Smooth muscle cell (in vitro differentiated cells): ENCODE data around the gene VGLL4. TPM values are rescaled to one million over a fixed set of nuclear protein-coding genes. Genes with fewer than 3 reads are reported as not detected.
A peak's percentile ranks its signal among the peaks of the same experiment; 100 is the strongest.

Experiments
- DNase-seq: peaks from one replicate; lab custom pipeline; 2025; ENCODE audit not compliant: unreplicated experiment; lab: John Stamatoyannopoulos, UW
- H2AFZ ChIP-seq: fragments of 200-600 bp; sonication (generic); 2 replicates; pipeline ENCODE4 v1.6.0; 2016; ENCODE audit warnings: antibody characterized with exemption, low read depth, mild to moderate bottlenecking
- H3F3A ChIP-seq: fragments of 200-600 bp; sonication (generic); 2 replicates; pipeline ENCODE4 v1.6.0; 2017; ENCODE audit warnings: antibody characterized with exemption, low read depth
- H3K27ac ChIP-seq: fragments of 200-600 bp; sonication (generic); 2 replicates; pipeline ENCODE4 v1.5.1; 2016; ENCODE audit warnings: low read depth, mild to moderate bottlenecking
- H3K27me3 ChIP-seq: fragments of 200-600 bp; sonication (generic); 2 replicates; pipeline ENCODE4 v1.6.1; 2016; ENCODE audit warnings: low read depth, mild to moderate bottlenecking
- H3K36me3 ChIP-seq: fragments of 200-600 bp; sonication (generic); 2 replicates; pipeline ENCODE4 v1.5.1; 2016; ENCODE audit warnings: low read depth
- H3K4me1 ChIP-seq: fragments of 200-600 bp; sonication (generic); 2 replicates; pipeline ENCODE4 v1.5.1; 2016; ENCODE audit warnings: low read depth
- H3K4me2 ChIP-seq: fragments of 200-600 bp; sonication (generic); 2 replicates; pipeline ENCODE4 v1.6.0; 2016; ENCODE audit warnings: mild to moderate bottlenecking
- H3K4me3 ChIP-seq: fragments of 200-600 bp; sonication (generic); 2 replicates; pipeline ENCODE4 v1.5.1; 2016; ENCODE audit warnings: mild to moderate bottlenecking
- H3K79me2 ChIP-seq: fragments of 200-600 bp; sonication (generic); 2 replicates; pipeline ENCODE4 v1.6.0; 2016; ENCODE audit warnings: low read depth, mild to moderate bottlenecking
- H3K9ac ChIP-seq: fragments of 200-600 bp; sonication (generic); 2 replicates; pipeline ENCODE4 v1.6.0; 2016; ENCODE audit warnings: low read depth
- H3K9me3 ChIP-seq: fragments of 200-600 bp; sonication (generic); replicated peaks from 2 replicates; pipeline ENCODE4 v1.5.1; 2016; ENCODE audit warnings: low read depth
- H4K20me1 ChIP-seq: fragments of 200-600 bp; sonication (generic); 2 replicates; pipeline ENCODE4 v1.6.0; 2016; ENCODE audit warnings: low read depth
- WGBS: methylation state at CpG from one replicate; pipeline ENCODE4 v1.1.7; 2016; ENCODE audit warnings: low lambda C conversion rate; 5-methylcytosine and 5-hydroxymethylcytosine counted together
- polyA plus RNA-seq: library from polyadenylated mRNA; unstranded; fragments of >200 nt; fragmentation: Nextera tagmentation; extraction: Ambion mirVana; gene quantifications from 2 replicates; pipeline ENCODE4 v1.2.1, GENCODE V29; 2016
- total RNA-seq: library from RNA; depleted of rRNA; stranded (reverse); fragments of >200 nt; gene quantifications from 2 replicates; pipeline ENCODE4 v1.2.3, GENCODE V29; 2014
- TF ChIP-seq, protein P1 (sequence below): fragments of 200-600 bp; sonication (generic); IDR thresholded peaks from 2 replicates; pipeline ENCODE4 v1.5.1; 2017; ENCODE audit warnings: borderline replicate concordance, mild to moderate bottlenecking, antibody characterized with exemption; ENCODE audit not compliant: insufficient read depth, poor library complexity, severe bottlenecking

VGLL4 gene
- total and polyA plus RNA-seq, 2 experiments from 2014 or later, result 72.0 to 109 TPM

DNA sequence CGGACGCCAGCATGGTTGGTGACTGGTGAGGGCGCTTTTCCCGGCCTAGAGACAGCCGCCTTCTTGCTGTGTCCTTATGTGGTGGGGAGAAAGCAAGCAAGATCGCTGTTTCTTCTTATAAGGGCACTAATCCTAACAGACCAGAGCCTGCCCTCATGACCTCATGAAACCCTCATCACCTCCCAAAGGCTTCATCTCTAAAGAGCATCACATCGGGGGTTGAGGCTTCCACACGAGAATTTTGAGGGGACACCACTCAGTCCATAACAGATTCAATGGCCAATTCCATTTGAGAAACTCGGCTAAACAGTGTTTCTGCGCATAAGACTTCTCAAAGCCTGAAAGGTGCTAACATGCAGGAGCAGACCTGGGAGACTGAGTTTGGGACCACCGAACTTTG, 54.0 kb downstream of the VGLL4 start:
- Histone ChIP-seq H2AFZ (no peak overlapping the region), H3K4me2 (no peak overlapping the region), H3K27me3 (no peaks in the 10 kb centered on the region), H4K20me1 (peaks cover 99% of the 10 kb centered on the region), H3K9me3 (no peaks in the 10 kb centered on the region), H3K79me2 (peaks cover 97% of the 10 kb centered on the region), H3K27ac (peak overlapping the region; percentile 96), H3K4me1 (peaks cover 63% of the 10 kb centered on the region), H3K9ac (no peak overlapping the region), H3K36me3 (no peaks in the 10 kb centered on the region), H3F3A (peaks cover 46% of the 10 kb centered on the region), H3K4me3 (no peak overlapping the region)
- DNase-seq, result no peak
- 75% methylated on average over 11 of the region's 11 CpGs for WGBS
- TF ChIP-seq, protein P1, sequence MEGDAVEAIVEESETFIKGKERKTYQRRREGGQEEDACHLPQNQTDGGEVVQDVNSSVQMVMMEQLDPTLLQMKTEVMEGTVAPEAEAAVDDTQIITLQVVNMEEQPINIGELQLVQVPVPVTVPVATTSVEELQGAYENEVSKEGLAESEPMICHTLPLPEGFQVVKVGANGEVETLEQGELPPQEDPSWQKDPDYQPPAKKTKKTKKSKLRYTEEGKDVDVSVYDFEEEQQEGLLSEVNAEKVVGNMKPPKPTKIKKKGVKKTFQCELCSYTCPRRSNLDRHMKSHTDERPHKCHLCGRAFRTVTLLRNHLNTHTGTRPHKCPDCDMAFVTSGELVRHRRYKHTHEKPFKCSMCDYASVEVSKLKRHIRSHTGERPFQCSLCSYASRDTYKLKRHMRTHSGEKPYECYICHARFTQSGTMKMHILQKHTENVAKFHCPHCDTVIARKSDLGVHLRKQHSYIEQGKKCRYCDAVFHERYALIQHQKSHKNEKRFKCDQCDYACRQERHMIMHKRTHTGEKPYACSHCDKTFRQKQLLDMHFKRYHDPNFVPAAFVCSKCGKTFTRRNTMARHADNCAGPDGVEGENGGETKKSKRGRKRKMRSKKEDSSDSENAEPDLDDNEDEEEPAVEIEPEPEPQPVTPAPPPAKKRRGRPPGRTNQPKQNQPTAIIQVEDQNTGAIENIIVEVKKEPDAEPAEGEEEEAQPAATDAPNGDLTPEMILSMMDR, result no peak

DNA sequence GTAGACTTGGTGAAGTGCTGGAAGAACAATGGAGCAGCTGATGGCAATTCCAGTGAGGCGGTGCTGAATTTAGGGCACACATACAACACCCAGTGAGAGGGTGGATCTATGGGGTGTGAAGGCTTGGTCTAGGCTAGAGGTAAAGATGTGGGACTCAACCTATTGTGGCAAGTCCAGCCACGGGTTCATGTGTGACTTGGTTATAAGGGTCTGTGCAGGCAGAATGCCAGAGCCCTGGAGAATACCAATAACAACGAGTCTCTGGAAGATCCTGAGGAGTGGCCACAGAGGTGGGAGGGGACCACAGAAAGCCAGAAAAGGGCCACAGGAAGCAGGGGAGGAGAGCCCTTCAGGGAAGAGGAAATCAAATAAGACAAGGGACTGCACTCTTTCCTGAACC, 55.0 kb downstream of the VGLL4 start:
- TF ChIP-seq, protein P1, result no peak
- Histone ChIP-seq H3K9ac (no peak overlapping the region), H3K79me2 (peaks cover 97% of the 10 kb centered on the region), H3K4me1 (peaks cover 59% of the 10 kb centered on the region), H2AFZ (no peak overlapping the region), H3F3A (peaks cover 49% of the 10 kb centered on the region), H3K4me2 (no peak overlapping the region), H4K20me1 (peaks cover 100% of the 10 kb centered on the region), H3K36me3 (no peaks in the 10 kb centered on the region), H3K27me3 (no peaks in the 10 kb centered on the region), H3K4me3 (no peak overlapping the region), H3K27ac (peak overlapping the region; percentile 96), H3K9me3 (no peaks in the 10 kb centered on the region)
- DNase-seq, result no peak
- WGBS, result 85% methylated on average over 3 of the region's 3 CpGs

DNA sequence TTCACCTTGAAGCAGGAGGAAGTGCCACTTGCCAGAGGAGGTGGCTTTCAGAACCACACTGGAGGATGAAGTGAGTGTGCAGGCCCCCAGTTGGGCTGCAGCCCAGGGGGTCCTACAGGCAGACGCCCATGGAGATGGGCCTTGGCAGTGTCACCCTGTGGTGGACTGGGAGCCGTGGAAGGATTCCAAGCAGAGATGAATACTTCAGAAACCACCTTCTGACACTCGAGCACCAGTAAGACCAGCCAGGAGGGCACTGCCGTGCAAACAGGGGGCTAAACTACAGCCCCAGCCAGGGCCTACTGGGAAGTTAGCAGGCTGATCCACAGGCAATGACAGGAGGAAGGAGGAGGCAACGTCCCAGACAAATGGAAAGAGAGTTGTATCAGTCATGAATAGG, 55.4 kb downstream of the VGLL4 start:
- no peak overlapping the region for H2AFZ ChIP-seq
- no peaks in the 10 kb centered on the region for H3K27me3 ChIP-seq
- peaks cover 59% of the 10 kb centered on the region for H3K4me1 ChIP-seq
- peaks cover 52% of the 10 kb centered on the region for H3F3A ChIP-seq
- DNase-seq, result no peak
- no peak overlapping the region for H3K9ac ChIP-seq
- H3K9me3 ChIP-seq, result no peaks in the 10 kb centered on the region
- WGBS, result 97% methylated on average over 5 of the region's 5 CpGs
- peaks cover 97% of the 10 kb centered on the region for H3K79me2 ChIP-seq
- no peaks in the 10 kb centered on the region for H3K36me3 ChIP-seq
- H3K4me3 ChIP-seq, result no peak overlapping the region
- TF ChIP-seq, protein P1, result no peak
- H3K27ac ChIP-seq, result peak overlapping the region; percentile 96
- H3K4me2 ChIP-seq, result no peak overlapping the region
- peaks cover 100% of the 10 kb centered on the region for H4K20me1 ChIP-seq

DNA sequence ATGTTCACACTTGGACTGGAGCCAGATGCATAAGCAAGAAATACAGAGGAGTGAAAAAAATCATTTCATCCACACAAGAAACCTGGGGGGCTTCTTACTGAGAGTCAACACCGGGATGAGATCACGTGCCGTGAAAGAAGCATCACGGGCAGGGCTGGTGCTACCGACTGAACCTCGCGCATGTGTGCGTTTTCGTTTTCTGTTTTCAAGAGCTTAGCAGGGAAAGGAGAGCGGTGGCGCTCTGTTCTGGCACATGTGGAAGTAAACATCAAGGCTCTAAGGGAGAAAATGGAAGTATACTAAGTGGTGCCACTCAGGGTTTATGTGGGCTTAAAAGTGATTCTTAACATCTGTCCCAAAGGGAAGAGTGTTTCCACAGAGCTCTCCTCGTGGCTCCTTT, 55.9 kb downstream of the VGLL4 start:
- no peak overlapping the region for H3K9ac ChIP-seq
- peaks cover 100% of the 10 kb centered on the region for H4K20me1 ChIP-seq
- H3K79me2 ChIP-seq, result peaks cover 97% of the 10 kb centered on the region
- H2AFZ ChIP-seq, result no peak overlapping the region
- no peak overlapping the region for H3K4me2 ChIP-seq
- no peaks in the 10 kb centered on the region for H3K27me3 ChIP-seq
- peak overlapping the region; percentile 96 for H3K27ac ChIP-seq
- TF ChIP-seq, protein P1, result no peak
- no peaks in the 10 kb centered on the region for H3K36me3 ChIP-seq
- H3F3A ChIP-seq, result peaks cover 50% of the 10 kb centered on the region
- DNase-seq, result no peak
- H3K4me1 ChIP-seq, result peaks cover 59% of the 10 kb centered on the region
- H3K4me3 ChIP-seq, result no peak overlapping the region
- H3K9me3 ChIP-seq, result no peaks in the 10 kb centered on the region
- 94% methylated on average over 12 of the region's 12 CpGs for WGBS
